Progenitor cell of endocrine pancreas (in vitro differentiated cells): ENCODE measurements around the gene AADACL2. TPM values are rescaled to one million over a fixed set of nuclear protein-coding genes. Genes with fewer than 3 reads are reported as not detected.

Source experiments
- DNase-seq: peaks from one replicate; pipeline ENCODE4 v3.0.0; 2021; ENCODE audit warnings: low spot score; ENCODE audit not compliant: unreplicated experiment
- H3K27ac Mint-ChIP-seq: 2 replicates; pipeline ENCODE4 v1.8.0; 2021; ENCODE audit warnings: mild to moderate bottlenecking, moderate library complexity, mixed read lengths
- H3K27me3 Mint-ChIP-seq: 2 replicates; pipeline ENCODE4 v1.8.0; 2021; ENCODE audit warnings: mixed read lengths
- H3K36me3 Mint-ChIP-seq: 2 replicates; pipeline ENCODE4 v1.8.0; 2022; ENCODE audit warnings: mixed read lengths; ENCODE audit not compliant: insufficient read depth
- H3K4me1 Mint-ChIP-seq: 2 replicates; pipeline ENCODE4 v1.8.0; 2021; ENCODE audit warnings: low read depth, mixed read lengths
- H3K4me3 Mint-ChIP-seq: 2 replicates; pipeline ENCODE4 v1.8.0; 2021; ENCODE audit warnings: low read depth, mild to moderate bottlenecking, moderate library complexity, mixed read lengths
- H3K9me3 Mint-ChIP-seq: 2 replicates; pipeline ENCODE4 v1.8.0; 2021; ENCODE audit warnings: low read depth, mixed read lengths
- total RNA-seq: library from RNA; stranded (reverse); gene quantifications from 2 replicates; pipeline ENCODE4 v1.2.1, GENCODE V29; 2021
- TF ChIP-seq, protein P1 (sequence below): fragments of 200-600 bp; sonication (generic); IDR thresholded peaks from one replicate; pipeline ENCODE4 v1.5.0; 2021; ENCODE audit warnings: antibody characterized with exemption, mild to moderate bottlenecking; ENCODE audit not compliant: unreplicated experiment

Gene AADACL2
- total RNA-seq, 1 donor from 2014 or later: not detected

DNA sequence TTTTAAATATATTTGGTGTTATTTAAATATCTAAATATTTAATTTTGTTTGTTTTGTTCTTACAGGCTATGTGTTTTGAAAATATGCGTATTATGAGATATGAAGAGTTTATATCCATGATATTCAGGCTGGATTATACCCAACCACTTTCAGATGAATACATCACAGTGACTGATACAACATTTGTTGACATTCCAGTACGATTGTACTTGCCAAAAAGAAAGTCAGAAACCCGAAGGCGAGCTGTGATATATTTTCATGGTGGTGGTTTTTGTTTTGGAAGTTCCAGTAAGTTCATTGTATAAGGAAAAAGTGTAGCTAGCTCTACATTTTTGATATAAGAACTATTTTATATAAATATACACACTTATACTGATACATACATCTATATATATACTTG is 6.9 kb downstream of the AADACL2 start:
- no peaks in the 10 kb centered on the region for H3K4me1 Mint-ChIP-seq
- no peak for DNase-seq
- no peak overlapping the region for H3K27ac Mint-ChIP-seq
- peaks cover 14% of the 10 kb centered on the region for H3K9me3 Mint-ChIP-seq
- no peak overlapping the region for H3K4me3 Mint-ChIP-seq
- TF ChIP-seq, protein P1, sequence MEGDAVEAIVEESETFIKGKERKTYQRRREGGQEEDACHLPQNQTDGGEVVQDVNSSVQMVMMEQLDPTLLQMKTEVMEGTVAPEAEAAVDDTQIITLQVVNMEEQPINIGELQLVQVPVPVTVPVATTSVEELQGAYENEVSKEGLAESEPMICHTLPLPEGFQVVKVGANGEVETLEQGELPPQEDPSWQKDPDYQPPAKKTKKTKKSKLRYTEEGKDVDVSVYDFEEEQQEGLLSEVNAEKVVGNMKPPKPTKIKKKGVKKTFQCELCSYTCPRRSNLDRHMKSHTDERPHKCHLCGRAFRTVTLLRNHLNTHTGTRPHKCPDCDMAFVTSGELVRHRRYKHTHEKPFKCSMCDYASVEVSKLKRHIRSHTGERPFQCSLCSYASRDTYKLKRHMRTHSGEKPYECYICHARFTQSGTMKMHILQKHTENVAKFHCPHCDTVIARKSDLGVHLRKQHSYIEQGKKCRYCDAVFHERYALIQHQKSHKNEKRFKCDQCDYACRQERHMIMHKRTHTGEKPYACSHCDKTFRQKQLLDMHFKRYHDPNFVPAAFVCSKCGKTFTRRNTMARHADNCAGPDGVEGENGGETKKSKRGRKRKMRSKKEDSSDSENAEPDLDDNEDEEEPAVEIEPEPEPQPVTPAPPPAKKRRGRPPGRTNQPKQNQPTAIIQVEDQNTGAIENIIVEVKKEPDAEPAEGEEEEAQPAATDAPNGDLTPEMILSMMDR: no peak
- H3K36me3 Mint-ChIP-seq: no peaks in the 10 kb centered on the region
- H3K27me3 Mint-ChIP-seq: no peaks in the 10 kb centered on the region

DNA sequence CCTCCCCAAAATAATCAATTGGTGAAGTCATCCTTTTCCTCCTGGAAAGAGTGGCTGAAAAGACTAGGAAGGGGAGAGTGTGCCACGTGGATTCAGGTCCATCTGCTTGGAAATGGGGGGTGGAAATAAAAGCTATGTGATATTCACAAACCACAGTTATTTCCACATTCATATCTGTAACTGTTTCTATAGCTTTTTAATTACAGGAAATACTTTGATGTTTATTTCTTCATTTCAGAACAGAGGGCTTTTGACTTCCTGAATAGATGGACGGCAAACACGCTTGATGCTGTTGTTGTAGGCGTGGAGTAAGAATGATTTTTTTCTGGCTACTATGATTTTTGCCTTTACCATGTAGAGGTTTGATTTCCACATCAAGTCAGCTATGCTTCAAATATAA is 10.1 kb downstream of the AADACL2 start:
- Mint-ChIP-seq H3K27ac (no peak overlapping the region), H3K4me3 (no peak overlapping the region), H3K27me3 (no peaks in the 10 kb centered on the region), H3K4me1 (no peaks in the 10 kb centered on the region), H3K9me3 (peaks cover 4% of the 10 kb centered on the region), H3K36me3 (no peaks in the 10 kb centered on the region)
- TF ChIP-seq, protein P1: no peak
- DNase-seq: no peak

DNA sequence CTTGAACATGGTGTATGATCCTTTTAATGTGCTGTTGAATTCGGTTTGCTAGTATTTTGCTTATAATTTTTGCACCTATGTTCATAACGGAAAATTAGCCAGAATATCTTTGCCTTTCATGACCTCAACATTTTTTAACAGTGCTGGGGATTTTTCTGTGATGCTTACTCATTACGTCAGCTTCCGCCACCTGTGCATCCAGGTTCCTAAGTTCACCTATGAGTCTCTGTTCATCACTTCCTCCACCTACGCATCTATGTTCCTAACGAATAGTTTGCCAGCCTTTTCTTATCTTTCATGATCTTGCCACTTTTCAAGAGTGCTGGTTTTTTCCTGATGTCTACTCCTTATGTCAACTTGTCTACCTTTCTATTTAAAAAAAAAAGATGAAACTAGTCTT is 16.5 kb downstream of the AADACL2 start:
- Mint-ChIP-seq H3K9me3 (peaks cover 4% of the 10 kb centered on the region), H3K27me3 (no peaks in the 10 kb centered on the region), H3K4me1 (no peaks in the 10 kb centered on the region), H3K4me3 (no peak overlapping the region), H3K36me3 (no peaks in the 10 kb centered on the region), H3K27ac (no peak overlapping the region)
- DNase-seq: no peak
- TF ChIP-seq, protein P1: no peak

DNA sequence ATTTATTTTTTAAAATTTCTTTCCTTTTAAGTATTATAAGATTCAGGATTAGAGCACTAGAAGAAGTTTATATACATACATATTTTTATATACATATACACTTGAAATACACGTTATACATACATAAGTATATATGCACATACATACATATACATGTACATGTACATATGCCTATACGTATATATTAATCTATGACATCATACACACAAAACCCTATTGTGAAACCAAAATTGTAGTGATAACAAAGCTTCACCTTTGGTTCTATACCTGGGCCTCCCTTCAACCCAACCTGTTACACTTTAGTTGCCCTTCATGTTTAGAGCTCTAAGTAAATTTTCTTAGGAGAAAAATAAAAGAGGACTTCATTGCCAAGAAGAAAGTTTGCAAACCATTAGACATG is 17.0 kb downstream of the AADACL2 start:
- Mint-ChIP-seq H3K27me3 (no peaks in the 10 kb centered on the region), H3K36me3 (no peaks in the 10 kb centered on the region), H3K4me3 (no peak overlapping the region), H3K27ac (no peak overlapping the region), H3K4me1 (peaks cover 1% of the 10 kb centered on the region), H3K9me3 (peaks cover 4% of the 10 kb centered on the region)
- no peak for DNase-seq
- TF ChIP-seq, protein P1: no peak

DNA sequence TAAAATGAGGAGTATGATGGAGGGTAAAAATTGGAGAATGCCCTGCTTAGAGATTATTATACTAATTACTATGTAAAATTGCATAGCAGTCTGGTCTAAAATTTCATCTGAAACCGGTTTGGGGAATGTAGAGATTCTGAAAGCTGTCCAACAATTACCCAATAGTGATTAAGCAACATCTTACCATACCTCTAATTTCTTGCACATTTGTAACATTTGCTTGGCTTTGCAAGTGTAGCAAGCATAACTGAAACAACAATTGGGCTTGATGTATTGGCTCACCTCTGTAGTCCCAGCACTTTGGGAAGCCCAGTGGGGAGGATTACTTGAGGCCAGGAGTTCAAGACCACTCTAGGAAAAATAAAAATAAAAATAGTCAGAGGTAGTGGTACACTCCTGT is 17.4 kb downstream of the AADACL2 start:
- DNase-seq: no peak
- Mint-ChIP-seq H3K36me3 (no peaks in the 10 kb centered on the region), H3K4me3 (no peak overlapping the region), H3K27me3 (no peaks in the 10 kb centered on the region), H3K9me3 (peaks cover 4% of the 10 kb centered on the region), H3K27ac (no peak overlapping the region), H3K4me1 (peaks cover 2% of the 10 kb centered on the region)
- TF ChIP-seq, protein P1: no peak
